ENCODE data around the gene CLDN2.
"Not testable (repeated sequence)": the region's sequence is repeated elsewhere in the genome, so short reads cannot be mapped to it uniquely, and the experiment has no call there.

CLDN2 gene

GRCh38 chrX:106959901-106960300 is 39.7 kb downstream of the CLDN2 start:
- no peak for DNase-seq (ENCODE audit: low read depth in 2 of 2)

DNA sequence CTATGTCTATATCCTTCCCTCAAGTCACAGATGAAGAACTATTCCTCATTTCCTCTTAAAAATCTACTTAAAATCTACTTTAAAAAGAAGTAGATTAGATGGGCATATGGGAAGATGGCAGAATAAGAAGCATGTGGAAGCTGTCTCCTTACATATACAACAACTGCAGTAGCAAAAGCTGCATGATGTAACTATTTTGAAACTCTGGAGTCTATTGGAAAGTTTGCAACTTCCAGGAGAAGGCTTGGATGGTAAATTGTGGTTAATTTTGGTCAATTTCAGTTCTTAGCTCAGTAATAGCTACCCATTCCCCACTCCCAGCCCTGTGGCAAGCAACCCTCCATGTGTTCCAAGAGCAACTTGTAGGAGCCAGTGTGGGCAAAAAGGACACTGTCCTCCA is 42.9 kb downstream of the CLDN2 start:
- DNase-seq (ENCODE audit: low read depth in 2 of 2), result no peak

- DNase-seq (ENCODE audit: low read depth in 2 of 2), result no peak
Observed at GRCh38 chrX:106964290-106964689, 44.1 kb downstream of the CLDN2 start.

GRCh38 chrX:106966547-106966946 is 46.3 kb downstream of the CLDN2 start:
- DNase-seq (ENCODE audit: low read depth in 2 of 2), result not testable (repeated sequence)

DNA sequence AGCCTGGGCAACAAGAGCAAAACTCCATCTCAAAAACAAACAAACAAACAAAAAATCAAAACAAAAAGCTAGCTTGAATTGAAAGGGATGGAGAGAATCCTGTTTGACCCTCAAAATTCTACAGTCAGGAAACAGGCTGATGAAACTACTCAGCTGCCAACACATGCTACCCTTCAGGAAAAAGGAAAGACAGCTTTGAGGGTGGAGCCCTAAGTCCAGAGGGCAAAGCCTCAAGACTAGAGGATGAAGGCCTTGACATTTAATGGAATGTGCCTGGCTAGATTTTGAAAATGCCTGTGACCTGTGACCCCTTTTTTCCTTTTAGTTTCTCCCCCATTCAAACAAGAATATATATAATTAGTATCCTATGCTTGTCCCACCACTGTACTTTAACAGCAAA is 52.7 kb downstream of the CLDN2 start:
- no peak for DNase-seq (ENCODE audit: low read depth in 2 of 2)

GRCh38 chrX:106973433-106974149 is 53.4 kb downstream of the CLDN2 start:
- no peak for DNase-seq (ENCODE audit: low read depth in 2 of 2)

DNA sequence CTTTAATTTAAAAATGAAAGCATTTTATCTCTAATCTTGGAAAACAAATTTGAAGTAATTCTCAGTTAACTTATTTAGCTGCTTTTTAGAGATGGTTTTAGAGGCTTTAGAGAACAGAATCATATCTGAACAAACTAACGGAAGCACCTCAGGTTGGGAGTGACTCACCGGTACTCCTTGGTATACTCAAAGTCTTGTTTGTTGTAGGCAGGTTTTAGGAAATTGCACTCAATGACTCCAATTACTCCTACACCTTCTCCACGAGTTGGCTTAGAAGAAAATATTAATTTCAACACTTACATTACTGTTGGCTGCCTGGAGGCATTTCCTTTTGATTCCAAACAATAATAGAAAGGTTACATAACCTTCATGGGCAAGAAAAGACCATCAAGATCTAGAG is 56.2 kb downstream of the CLDN2 start:
- DNase-seq (ENCODE audit: low read depth in 2 of 2), result no peak

Data from stimulated activated CD4-positive, alpha-beta T cell treated with anti-CD3 and anti-CD28 coated beads, Interleukin-12 subunit alpha, Interleukin-12 subunit beta, amount 100 ng/mL, for 24 hours (primary cell).